ENCODE data around the gene KIAA0753. TPM values are rescaled to one million over a fixed set of nuclear protein-coding genes. Genes with fewer than 3 reads are reported as not detected.

The KIAA0753 gene
- polyA plus RNA-seq, 1 donor (not counting 4 experiments of a cell fraction or from before 2014, with no cell fraction given) = 11.6 TPM

DNA sequence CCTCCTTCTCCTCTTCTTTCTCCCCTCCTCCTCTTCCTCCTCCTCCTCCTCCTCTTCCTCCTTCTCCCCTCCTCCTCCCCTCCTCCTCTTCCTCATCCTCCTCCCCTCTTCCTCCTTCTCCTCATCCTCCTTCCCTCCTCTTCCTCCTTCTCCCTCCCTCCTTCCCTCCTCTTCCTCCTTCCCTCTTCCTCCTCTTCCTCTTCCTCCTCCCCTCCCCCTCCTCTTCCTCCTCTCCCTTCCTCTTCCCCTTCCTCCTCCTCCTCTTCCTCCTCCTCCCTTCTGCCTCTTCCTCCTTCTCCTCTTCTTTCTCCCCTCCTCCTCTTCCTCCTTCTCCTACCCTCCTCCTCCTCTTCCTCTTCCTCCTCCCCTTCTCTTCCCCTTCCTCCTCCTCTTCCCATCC, 79.1 kb downstream of the KIAA0753 start:
- no peak for TF ChIP-seq CTCF (optimal IDR thresholded peaks at IDR 0.05 in 1 of 3, IDR thresholded peaks at IDR 0.05 in 1 of 3, conservative IDR thresholded peaks at IDR 0.05 in 1 of 3; ENCODE audit: extremely low read depth in 1 of 3, insufficient read depth in 2 of 3, low read length in 3 of 3)
- TF ChIP-seq EZH2 (IDR thresholded peaks at IDR 0.05; ENCODE audit: low read length) = no peak
- FAIRE-seq (no peak), DNase-seq (ENCODE audit: low read depth, low spot score) (no peak)
- Histone ChIP-seq H2AFZ (ENCODE audit: control insufficient read depth, low read length) (no peak overlapping the region), H3K9me1 (ENCODE audit: control insufficient read depth, extremely low read depth, insufficient read depth, low read length) (no peaks in the 10 kb centered on the region), H3K4me2 (ENCODE audit: control insufficient read depth, extremely low read depth, insufficient read depth, low read depth, low read length) (no peak overlapping the region), H3K4me1 (ENCODE audit: control insufficient read depth, extremely low read depth, insufficient read depth, low read length) (peaks cover 2% of the 10 kb centered on the region), H3K79me2 (ENCODE audit: control insufficient read depth, insufficient read depth, low read length) (no peaks in the 10 kb centered on the region), H3K27me3 (ENCODE audit: control insufficient read depth, extremely low read depth, insufficient read depth, low read length) (no peaks in the 10 kb centered on the region), H3K27ac (ENCODE audit: control insufficient read depth, insufficient read depth, low read length) (no peak overlapping the region), H4K20me1 (ENCODE audit: control insufficient read depth, extremely low read depth, insufficient read depth, low read length) (no peaks in the 10 kb centered on the region), H3K9me3 (ENCODE audit: control insufficient read depth, low read depth, low read length) (no peaks in the 10 kb centered on the region), H3K9ac (ENCODE audit: control insufficient read depth, extremely low read depth, insufficient read depth, low read length) (no peak overlapping the region), H3K4me3 (ENCODE audit: control insufficient read depth in 2 of 3, extremely low read depth in 1 of 3, insufficient read depth in 2 of 3, low read depth in 1 of 3, low read length in 3 of 3) (no peak overlapping the region), H3K36me3 (ENCODE audit: control insufficient read depth in 2 of 2, extremely low read depth in 1 of 2, insufficient read depth in 2 of 2, low read length in 2 of 2) (no peaks in the 10 kb centered on the region)
- dilution Hi-C loops (cut with MboI; ENCODE audit: extremely low pct_ligation_motif_present, low sequenced_read_pairs) = no loop called here

DNA sequence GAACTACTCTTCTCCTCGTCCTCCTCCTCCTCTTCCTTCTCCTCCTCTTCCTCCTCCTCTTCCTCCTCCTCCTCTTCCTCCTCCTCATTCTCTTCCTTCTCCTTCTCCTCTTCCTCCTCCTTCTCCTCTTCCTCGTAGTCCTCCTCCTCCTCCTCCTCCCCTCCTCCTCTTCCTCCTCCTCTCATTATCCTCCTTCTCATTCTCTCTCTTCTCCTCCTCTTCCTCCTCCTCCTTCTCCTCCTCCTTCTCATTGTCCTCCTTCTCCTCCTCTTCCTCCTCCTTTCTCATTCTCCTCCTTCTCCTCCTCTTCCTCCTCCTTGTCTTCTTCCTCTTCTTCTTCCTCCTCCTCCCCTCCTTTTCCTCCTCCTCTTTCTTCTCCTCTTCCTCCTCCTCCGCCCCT, 80.0 kb downstream of the KIAA0753 start:
- H3K4me3 ChIP-seq (ENCODE audit: control insufficient read depth in 2 of 3, extremely low read depth in 1 of 3, insufficient read depth in 2 of 3, low read depth in 1 of 3, low read length in 3 of 3) = no peak overlapping the region
- peaks cover 2% of the 10 kb centered on the region for H3K4me1 ChIP-seq (ENCODE audit: control insufficient read depth, extremely low read depth, insufficient read depth, low read length)
- no peaks in the 10 kb centered on the region for H3K36me3 ChIP-seq (ENCODE audit: control insufficient read depth in 2 of 2, extremely low read depth in 1 of 2, insufficient read depth in 2 of 2, low read length in 2 of 2)
- FAIRE-seq (no peak), DNase-seq (ENCODE audit: low read depth, low spot score) (no peak)
- no peak overlapping the region for H3K27ac ChIP-seq (ENCODE audit: control insufficient read depth, insufficient read depth, low read length)
- no peak for TF ChIP-seq CTCF (optimal IDR thresholded peaks at IDR 0.05 in 1 of 3, IDR thresholded peaks at IDR 0.05 in 1 of 3, conservative IDR thresholded peaks at IDR 0.05 in 1 of 3; ENCODE audit: extremely low read depth in 1 of 3, insufficient read depth in 2 of 3, low read length in 3 of 3)
- TF ChIP-seq EZH2 (IDR thresholded peaks at IDR 0.05; ENCODE audit: low read length) = no peak
- dilution Hi-C loops (cut with MboI; ENCODE audit: extremely low pct_ligation_motif_present, low sequenced_read_pairs) = no loop called here
- H2AFZ ChIP-seq (ENCODE audit: control insufficient read depth, low read length) = no peak overlapping the region
- H3K27me3 ChIP-seq (ENCODE audit: control insufficient read depth, extremely low read depth, insufficient read depth, low read length) = no peaks in the 10 kb centered on the region
- no peaks in the 10 kb centered on the region for H3K9me1 ChIP-seq (ENCODE audit: control insufficient read depth, extremely low read depth, insufficient read depth, low read length)
- no peaks in the 10 kb centered on the region for H3K9me3 ChIP-seq (ENCODE audit: control insufficient read depth, low read depth, low read length)
- no peak overlapping the region for H3K9ac ChIP-seq (ENCODE audit: control insufficient read depth, extremely low read depth, insufficient read depth, low read length)
- no peaks in the 10 kb centered on the region for H3K79me2 ChIP-seq (ENCODE audit: control insufficient read depth, insufficient read depth, low read length)
- no peaks in the 10 kb centered on the region for H4K20me1 ChIP-seq (ENCODE audit: control insufficient read depth, extremely low read depth, insufficient read depth, low read length)
- H3K4me2 ChIP-seq (ENCODE audit: control insufficient read depth, extremely low read depth, insufficient read depth, low read depth, low read length) = no peak overlapping the region
